ENCODE results near the gene CIC. TPM values are rescaled to one million over a fixed set of nuclear protein-coding genes. Genes with fewer than 3 reads are reported as not detected.

The CIC gene
- total and polyA plus RNA-seq, 9 of the 15 experiments (the other 6 are each of a cell fraction or from before 2014, with no cell fraction given): 0.07 to 44.7 (median 8.6) TPM

DNA sequence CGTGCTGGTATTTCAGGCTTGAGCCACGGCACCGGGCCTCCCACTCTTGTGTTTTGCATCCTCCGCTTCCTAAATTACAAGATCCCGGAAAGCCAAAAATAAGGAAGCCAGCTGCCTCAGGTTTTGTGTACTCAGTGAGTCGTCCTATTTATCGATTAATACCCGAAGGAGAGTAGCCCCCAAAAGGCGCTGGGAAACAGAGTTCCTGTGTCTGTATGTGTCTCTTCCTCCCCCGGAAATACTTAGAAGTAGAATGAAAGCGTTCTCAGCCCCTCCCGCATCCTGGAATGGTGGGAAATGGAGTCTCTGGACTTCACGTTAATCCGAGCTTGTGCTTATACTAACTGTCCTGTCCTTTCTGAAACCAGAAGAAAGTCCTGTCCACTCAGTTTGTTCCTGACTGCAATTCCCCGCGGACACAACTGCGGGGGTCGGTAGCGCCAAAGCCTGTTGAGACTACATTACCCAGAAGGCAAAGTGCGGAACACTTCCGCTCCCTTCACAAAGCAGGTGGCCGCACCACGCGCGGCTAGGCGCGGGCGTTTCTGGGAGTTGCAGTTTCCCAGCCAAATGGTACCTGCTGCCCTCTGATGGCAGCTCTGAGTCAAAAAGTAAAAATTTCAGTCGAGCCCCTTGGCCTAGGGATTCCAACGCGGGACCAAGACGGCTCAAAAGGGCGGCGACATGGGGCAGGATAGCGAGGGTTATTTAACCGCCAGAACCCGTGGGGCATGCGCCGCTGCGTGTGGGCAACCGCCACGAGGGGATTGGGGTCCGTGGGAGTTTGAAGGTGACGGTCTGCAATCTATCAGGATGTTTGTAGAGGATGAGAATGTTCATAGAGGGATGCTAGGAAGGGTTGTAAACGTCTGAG, 24.5 kb upstream of the CIC start (continued):
- TF ChIP-seq RBM14 (IDR thresholded peaks at IDR 0.05; ENCODE audit: borderline replicate concordance, insufficient read depth, low read depth, low read length) (no peak), ZNF134 (CRISPR knock-in tag; conservative IDR thresholded peaks at IDR 0.05) (peak; percentile 55), CBFA2T2 (conservative IDR thresholded peaks at IDR 0.05) (peak; percentile 64), POLR3A (IDR thresholded peaks at IDR 0.05; ENCODE audit: borderline replicate concordance, extremely low read depth, insufficient read depth, insufficient read length) (no peak), CTCF (IDR thresholded peaks at IDR 0.05 in 2 of 3, conservative IDR thresholded peaks at IDR 0.05 in 1 of 3; ENCODE audit: insufficient read depth in 2 of 3, low read depth in 1 of 3, low read length in 3 of 3) (peak; percentile 78 to 87 (median 83)), HIVEP1 (CRISPR knock-in tag; IDR thresholded peaks at IDR 0.05) (0 out of 2 replicates have a peak, but pooled peaks have one; percentile 25), FOXK2 (conservative IDR thresholded peaks at IDR 0.05 in 1 of 2, IDR thresholded peaks at IDR 0.05 in 1 of 2; ENCODE audit: low read depth in 2 of 2) (no peak; a peak in 1 of 4 replicates), ZNF436 (CRISPR knock-in tag; IDR thresholded peaks at IDR 0.05) (no peak), SRSF9 (IDR thresholded peaks at IDR 0.05; ENCODE audit: borderline replicate concordance, low read depth, low read length) (no peak), RB1 (IDR thresholded peaks at IDR 0.05; ENCODE audit: low read depth) (peak; percentile 87), ID3 (CRISPR knock-in tag; IDR thresholded peaks at IDR 0.05) (no peak), ID3 (tag; IDR thresholded peaks at IDR 0.05) (peak; percentile 52; the same call in 1 of the 2 replicates)
- TF ChIP-seq, protein P1, sequence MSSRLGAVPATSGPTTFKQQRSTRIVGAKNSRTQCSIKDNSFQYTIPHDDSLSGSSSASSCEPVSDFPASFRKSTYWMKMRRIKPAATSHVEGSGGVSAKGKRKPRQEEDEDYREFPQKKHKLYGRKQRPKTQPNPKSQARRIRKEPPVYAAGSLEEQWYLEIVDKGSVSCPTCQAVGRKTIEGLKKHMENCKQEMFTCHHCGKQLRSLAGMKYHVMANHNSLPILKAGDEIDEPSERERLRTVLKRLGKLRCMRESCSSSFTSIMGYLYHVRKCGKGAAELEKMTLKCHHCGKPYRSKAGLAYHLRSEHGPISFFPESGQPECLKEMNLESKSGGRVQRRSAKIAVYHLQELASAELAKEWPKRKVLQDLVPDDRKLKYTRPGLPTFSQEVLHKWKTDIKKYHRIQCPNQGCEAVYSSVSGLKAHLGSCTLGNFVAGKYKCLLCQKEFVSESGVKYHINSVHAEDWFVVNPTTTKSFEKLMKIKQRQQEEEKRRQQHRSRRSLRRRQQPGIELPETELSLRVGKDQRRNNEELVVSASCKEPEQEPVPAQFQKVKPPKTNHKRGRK (tag; IDR thresholded peaks at IDR 0.05): no peak
- TF ChIP-seq, protein P2, sequence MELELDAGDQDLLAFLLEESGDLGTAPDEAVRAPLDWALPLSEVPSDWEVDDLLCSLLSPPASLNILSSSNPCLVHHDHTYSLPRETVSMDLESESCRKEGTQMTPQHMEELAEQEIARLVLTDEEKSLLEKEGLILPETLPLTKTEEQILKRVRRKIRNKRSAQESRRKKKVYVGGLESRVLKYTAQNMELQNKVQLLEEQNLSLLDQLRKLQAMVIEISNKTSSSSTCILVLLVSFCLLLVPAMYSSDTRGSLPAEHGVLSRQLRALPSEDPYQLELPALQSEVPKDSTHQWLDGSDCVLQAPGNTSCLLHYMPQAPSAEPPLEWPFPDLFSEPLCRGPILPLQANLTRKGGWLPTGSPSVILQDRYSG (tag; conservative IDR thresholded peaks at IDR 0.05; ENCODE audit: low read depth): peak; percentile 79; the same call in 1 of the 2 replicates
- TF ChIP-seq, protein P3, sequence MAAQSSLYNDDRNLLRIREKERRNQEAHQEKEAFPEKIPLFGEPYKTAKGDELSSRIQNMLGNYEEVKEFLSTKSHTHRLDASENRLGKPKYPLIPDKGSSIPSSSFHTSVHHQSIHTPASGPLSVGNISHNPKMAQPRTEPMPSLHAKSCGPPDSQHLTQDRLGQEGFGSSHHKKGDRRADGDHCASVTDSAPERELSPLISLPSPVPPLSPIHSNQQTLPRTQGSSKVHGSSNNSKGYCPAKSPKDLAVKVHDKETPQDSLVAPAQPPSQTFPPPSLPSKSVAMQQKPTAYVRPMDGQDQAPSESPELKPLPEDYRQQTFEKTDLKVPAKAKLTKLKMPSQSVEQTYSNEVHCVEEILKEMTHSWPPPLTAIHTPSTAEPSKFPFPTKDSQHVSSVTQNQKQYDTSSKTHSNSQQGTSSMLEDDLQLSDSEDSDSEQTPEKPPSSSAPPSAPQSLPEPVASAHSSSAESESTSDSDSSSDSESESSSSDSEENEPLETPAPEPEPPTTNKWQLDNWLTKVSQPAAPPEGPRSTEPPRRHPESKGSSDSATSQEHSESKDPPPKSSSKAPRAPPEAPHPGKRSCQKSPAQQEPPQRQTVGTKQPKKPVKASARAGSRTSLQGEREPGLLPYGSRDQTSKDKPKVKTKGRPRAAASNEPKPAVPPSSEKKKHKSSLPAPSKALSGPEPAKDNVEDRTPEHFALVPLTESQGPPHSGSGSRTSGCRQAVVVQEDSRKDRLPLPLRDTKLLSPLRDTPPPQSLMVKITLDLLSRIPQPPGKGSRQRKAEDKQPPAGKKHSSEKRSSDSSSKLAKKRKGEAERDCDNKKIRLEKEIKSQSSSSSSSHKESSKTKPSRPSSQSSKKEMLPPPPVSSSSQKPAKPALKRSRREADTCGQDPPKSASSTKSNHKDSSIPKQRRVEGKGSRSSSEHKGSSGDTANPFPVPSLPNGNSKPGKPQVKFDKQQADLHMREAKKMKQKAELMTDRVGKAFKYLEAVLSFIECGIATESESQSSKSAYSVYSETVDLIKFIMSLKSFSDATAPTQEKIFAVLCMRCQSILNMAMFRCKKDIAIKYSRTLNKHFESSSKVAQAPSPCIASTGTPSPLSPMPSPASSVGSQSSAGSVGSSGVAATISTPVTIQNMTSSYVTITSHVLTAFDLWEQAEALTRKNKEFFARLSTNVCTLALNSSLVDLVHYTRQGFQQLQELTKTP (IDR thresholded peaks at IDR 0.05; ENCODE audit: low read depth in 1 of 2, partially characterized antibody in 2 of 2): peak; percentile 68 to 99
